GM12864 (cell line): ENCODE measurements around the gene TCEAL8.

Experiments
- DNase-seq: peaks from one replicate; pipeline ENCODE4 v3.0.0-alpha.2; 2011; ENCODE audit warnings: low read depth
- H3K4me3 ChIP-seq: 2 replicates; pipeline ENCODE4 v1.5.1; 2011; ENCODE audit warnings: mild to moderate bottlenecking, low read depth, low read length, control low read depth
- TF ChIP-seq, protein P1 (sequence below): IDR thresholded peaks from 2 replicates; pipeline ENCODE4 v1.5.1; 2011; ENCODE audit warnings: low read depth, mild to moderate bottlenecking, moderate library complexity, low read length, control low read depth, inconsistent platforms; ENCODE audit errors: missing control alignments

The TCEAL8 gene

DNA sequence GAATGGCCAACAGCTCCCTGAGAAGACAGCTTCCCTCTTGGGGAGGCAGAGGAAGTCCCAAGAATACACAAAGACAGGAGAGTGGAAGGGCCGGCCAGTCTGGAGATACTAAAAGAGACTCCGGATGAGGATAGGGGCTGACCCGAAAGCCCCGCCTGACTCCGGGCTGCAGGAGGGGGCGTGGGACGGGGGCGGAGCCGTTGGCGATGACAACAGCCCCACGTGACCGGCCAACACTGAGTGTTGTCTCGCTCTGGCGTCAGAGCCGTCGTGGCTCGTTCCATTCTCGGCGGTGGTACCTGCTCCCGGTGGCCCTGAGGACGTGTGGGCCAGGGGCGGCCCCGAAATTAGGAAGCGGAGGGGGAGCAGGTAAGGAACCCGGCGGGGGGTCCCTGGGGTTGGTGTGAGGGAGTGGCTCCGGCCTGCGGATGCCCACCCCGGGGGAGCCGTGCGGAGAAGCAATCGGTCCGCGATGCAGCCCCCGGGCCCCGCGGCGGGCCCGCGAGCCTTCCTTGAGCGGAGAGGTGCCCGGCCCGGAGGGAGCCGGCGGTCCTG, 40.0 kb downstream of the TCEAL8 start, which contains the start of gene BEX4:
BEX4 (plus strand) TSS at position 239 of the 555 bp plus-strand sequence. CDS start 1,046 bp downstream, outside the sequence.
- no peak for DNase-seq
- TF ChIP-seq, protein P1, sequence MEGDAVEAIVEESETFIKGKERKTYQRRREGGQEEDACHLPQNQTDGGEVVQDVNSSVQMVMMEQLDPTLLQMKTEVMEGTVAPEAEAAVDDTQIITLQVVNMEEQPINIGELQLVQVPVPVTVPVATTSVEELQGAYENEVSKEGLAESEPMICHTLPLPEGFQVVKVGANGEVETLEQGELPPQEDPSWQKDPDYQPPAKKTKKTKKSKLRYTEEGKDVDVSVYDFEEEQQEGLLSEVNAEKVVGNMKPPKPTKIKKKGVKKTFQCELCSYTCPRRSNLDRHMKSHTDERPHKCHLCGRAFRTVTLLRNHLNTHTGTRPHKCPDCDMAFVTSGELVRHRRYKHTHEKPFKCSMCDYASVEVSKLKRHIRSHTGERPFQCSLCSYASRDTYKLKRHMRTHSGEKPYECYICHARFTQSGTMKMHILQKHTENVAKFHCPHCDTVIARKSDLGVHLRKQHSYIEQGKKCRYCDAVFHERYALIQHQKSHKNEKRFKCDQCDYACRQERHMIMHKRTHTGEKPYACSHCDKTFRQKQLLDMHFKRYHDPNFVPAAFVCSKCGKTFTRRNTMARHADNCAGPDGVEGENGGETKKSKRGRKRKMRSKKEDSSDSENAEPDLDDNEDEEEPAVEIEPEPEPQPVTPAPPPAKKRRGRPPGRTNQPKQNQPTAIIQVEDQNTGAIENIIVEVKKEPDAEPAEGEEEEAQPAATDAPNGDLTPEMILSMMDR = no peak
- peak within 1 kb of the TSS; percentile 49 for H3K4me3 ChIP-seq

DNA sequence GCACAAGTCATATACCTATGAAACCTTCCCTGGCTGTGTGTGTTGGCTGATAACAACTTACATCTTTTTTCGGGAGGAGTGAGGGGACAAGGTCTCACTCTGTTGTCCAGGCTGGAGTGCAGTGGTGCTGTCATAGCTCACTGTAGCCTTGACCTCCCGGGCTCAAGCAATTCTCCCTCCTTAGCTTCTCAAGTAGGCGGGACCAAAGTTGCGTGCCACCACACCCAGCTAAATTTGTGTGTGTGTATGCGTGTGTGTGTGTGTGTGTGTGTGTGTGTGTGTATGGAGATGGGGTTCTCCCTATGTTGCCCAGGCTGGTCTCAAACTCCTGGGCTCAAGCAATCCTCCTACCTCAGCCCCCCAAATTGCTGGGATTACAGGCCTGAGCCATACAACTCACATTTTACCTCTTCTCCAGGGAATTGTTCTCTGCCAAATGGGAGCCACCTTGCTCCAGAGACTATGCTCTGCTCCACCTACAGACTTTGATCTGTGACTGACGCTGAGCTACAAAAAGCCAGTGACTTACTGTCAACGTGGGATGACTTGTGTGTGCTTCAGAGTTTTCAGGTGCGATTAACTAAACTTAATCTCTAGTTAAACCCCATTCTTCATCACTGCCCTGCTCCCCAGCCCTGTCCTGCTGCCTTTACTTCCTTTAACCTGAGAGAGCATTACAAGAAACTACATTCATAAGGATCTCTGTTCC, 42.1 kb downstream of the TCEAL8 start:
- TF ChIP-seq, protein P1 = no peak
- DNase-seq = no peak
- no peak overlapping the region for H3K4me3 ChIP-seq

DNA sequence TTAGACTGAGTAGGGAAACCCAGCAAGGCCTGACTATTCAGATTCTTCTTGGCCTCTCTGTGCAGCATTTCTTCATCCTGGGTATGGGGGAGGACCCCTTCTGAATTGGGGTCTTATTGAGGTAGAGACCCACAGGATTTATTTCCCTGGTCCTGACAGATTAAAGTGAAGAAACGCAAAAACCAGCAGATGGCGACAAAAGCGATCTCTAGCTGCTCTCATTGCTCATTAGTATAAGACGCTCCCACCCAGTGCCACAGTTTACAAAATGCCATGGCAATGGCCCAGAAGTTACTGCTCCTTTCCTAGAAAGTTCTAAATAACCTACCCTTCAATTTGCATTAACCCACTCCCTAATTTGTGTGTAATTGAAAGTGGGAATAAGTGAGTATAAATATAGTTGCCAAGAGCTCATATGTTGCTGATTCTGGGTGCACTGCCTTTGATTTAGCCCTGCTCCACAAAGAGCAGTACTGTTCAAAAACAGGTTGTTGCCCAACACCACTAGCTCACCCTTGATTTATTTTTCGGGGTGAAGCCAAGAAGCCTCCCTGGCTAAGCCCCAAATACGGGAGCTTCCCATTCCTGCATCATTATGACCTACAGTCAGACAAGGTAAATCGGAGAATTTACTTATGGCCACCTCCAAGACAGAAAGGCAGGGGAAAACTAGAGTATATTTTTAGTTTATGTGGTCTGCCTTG, 43.8 kb downstream of the TCEAL8 start:
- peak; percentile 10 for DNase-seq
- H3K4me3 ChIP-seq = no peak overlapping the region
- TF ChIP-seq, protein P1 = peak; percentile 49

DNA sequence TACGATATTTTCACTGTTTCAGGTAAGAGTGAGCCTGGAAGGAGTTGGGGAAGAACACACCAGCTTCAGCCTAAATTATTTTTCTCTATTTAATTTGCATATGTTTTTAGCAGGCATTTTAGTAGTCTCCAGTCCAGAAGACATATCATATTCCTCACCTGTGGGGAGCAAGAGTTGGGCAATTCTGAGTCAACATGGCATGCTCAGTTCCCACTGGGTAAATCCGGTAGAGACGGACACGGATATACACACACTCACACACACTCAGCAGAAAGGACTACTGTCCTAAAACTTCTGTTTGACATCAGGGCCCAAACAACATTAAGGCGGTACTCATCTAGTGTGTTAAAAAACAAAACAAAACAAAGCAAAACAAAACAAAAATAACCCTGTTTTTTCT, 44.9 kb downstream of the TCEAL8 start:
- DNase-seq = no peak
- TF ChIP-seq, protein P1 = no peak
- no peak overlapping the region for H3K4me3 ChIP-seq
